Kidney epithelial cell (primary cell): ENCODE results near the gene MXD1. TPM values are rescaled to one million over a fixed set of nuclear protein-coding genes. Genes with fewer than 3 reads are reported as not detected.
"Not testable (repeated sequence)": the region's sequence is repeated elsewhere in the genome, so short reads cannot be mapped to it uniquely, and the experiment has no call there.

Experiments used
- DNase-seq: peaks from one replicate; pipeline ENCODE4 v3.0.0-alpha.2; 2010; ENCODE audit warnings: low read depth
- H3K27me3 ChIP-seq: 2 replicates; pipeline ENCODE4 v1.6.0; 2011; ENCODE audit warnings: low read length; ENCODE audit not compliant: control insufficient read depth, insufficient read depth
- H3K36me3 ChIP-seq: 2 replicates; pipeline ENCODE4 v1.5.1; 2011; ENCODE audit warnings: low read length; ENCODE audit not compliant: control insufficient read depth, insufficient read depth
- H3K4me3 ChIP-seq: 2 replicates; pipeline ENCODE4 v1.5.1; 2011; ENCODE audit warnings: low read depth, mild to moderate bottlenecking, control low read depth, low read length
- total RNA-seq: library from RNA; depleted of rRNA; stranded (reverse); fragments of >200 nt; gene quantifications from 2 replicates; pipeline ENCODE4 v1.2.3, GENCODE V29; 2015
- TF ChIP-seq, protein P1 (sequence below): IDR thresholded peaks from 2 replicates; pipeline ENCODE4 v1.5.1; 2011; ENCODE audit warnings: mild to moderate bottlenecking, moderate library complexity, low read length, control low read depth, inconsistent platforms; ENCODE audit not compliant: insufficient read depth, poor library complexity, severe bottlenecking

The MXD1 gene
- total RNA-seq, 1 donor from 2014 or later = 14.4 TPM

DNA sequence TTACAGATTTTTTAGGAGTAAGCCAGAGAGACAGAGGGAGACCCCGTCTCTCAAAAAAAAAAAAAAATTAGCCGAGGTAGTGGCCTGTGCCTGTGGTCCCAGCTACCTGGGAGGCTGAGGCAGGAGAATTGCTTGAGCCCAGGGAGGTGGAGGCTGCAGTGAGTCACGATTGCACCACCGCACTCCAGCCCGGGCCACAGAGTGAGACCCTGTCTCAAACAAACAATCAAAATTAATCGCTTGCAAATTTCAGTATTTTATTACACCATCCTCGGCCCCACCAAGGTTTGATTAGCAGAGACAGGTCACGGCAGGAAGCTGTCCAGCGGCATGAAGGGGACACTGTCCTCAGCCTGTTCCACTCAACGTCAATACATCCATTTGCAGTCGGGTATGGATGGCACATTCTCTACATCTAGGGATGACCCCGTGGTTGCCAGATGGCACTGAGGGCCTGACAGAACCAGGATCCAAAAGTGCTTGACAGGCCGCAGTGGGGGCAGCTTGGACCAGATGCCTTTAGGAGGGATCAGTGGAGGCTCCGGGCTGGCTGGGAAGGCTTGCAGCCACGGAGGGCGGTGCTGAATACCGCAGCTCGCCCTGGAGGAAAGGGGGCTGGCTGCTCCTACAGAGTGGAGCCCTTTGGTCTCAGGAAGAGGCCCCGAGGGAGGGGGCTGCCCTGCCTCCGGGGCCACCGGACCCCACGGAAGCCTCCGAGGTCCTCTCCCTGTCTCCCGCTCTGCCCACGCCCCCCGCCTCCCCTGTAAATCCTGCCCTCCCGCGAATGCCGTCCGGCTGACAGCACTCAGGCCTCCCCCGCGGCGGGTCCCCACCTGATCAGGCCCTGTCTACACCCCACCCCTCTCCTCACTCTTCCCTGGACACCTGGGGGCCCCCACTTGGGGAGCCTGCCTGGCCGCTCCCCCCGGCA is 33.4 kb downstream of the MXD1 start:
- Histone ChIP-seq H3K27me3 (peaks cover 5% of the 10 kb centered on the region), H3K36me3 (no peaks in the 10 kb centered on the region), H3K4me3 (peak overlapping the region; percentile 10)
- TF ChIP-seq, protein P1, sequence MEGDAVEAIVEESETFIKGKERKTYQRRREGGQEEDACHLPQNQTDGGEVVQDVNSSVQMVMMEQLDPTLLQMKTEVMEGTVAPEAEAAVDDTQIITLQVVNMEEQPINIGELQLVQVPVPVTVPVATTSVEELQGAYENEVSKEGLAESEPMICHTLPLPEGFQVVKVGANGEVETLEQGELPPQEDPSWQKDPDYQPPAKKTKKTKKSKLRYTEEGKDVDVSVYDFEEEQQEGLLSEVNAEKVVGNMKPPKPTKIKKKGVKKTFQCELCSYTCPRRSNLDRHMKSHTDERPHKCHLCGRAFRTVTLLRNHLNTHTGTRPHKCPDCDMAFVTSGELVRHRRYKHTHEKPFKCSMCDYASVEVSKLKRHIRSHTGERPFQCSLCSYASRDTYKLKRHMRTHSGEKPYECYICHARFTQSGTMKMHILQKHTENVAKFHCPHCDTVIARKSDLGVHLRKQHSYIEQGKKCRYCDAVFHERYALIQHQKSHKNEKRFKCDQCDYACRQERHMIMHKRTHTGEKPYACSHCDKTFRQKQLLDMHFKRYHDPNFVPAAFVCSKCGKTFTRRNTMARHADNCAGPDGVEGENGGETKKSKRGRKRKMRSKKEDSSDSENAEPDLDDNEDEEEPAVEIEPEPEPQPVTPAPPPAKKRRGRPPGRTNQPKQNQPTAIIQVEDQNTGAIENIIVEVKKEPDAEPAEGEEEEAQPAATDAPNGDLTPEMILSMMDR = no peak
- no peak for DNase-seq

DNA sequence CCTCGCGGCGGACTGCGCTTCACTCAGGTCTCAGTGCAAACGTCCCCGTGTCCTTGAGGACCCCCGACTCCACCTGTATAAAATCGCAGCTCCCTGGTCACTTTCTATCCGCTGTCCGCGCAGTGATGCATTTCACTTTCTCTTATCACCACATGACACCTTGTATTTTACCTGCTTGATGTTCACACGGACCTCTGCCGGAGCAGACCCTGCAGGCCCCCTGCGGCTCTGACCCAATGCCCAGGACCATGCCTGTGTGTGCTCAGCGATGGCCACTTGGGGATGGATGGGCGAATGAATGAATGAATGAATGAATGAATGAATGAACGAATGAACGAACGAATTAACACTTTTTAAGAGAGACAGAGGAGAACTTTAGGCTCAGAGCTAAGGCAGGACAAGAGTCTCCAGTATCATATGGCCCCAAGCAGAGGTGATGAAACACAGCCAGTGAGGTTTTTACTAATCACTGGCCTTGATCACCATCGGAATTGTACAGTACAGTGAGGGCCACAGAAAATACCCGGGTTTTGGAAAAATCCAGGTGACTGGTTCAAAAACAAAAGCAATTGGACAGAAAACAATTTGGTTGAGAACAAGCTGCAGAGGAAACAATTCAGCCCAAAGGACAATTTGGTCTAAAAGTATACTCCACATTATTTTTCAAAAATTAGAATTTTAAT is 34.2 kb downstream of the MXD1 start:
- peaks cover 5% of the 10 kb centered on the region for H3K27me3 ChIP-seq
- H3K36me3 ChIP-seq = no peaks in the 10 kb centered on the region
- peak overlapping the region; percentile 10 for H3K4me3 ChIP-seq
- DNase-seq = no peak
- TF ChIP-seq, protein P1 = no peak

DNA sequence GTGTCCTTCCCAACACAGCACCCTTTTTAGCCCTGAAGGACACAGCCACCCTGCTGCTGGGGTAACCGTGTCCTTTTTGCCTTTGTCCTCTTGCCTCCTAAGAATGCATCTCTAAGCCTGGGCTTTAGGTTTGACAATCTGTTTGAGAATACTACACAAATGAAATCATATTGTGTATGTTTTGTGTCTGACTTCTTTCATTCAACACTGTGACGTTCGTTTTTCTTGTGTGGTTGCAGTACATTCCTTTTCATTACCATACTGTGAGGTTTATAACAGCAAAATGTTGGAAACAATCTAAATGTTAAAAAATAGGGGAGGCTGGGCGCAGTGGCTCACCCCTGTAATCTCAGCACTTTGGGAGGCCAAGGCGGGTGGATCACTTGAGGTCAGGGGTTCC is 35.3 kb downstream of the MXD1 start:
- no peaks in the 10 kb centered on the region for H3K36me3 ChIP-seq
- DNase-seq = no peak
- H3K4me3 ChIP-seq = no peak overlapping the region
- TF ChIP-seq, protein P1 = no peak
- H3K27me3 ChIP-seq = peaks cover 8% of the 10 kb centered on the region

DNA sequence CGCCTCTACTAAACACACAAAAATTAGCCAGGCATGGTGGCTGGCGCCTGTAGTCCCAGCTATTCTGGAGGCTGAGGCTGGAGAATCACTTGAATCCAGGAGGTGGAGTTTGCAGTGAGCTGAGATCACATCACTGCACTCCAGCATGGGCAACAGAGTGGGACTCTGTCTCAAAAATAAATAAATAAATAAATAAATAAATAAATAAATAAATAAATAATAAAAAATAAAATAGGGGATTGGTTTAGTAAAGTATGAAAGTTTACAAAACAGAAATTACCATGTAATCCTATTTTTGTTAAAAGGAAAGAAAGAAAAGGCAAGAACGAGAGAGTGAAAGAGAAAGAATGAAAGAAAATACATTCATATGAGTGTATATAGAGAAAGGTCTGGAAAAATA is 35.8 kb downstream of the MXD1 start:
- not testable (repeated sequence) for H3K27me3 ChIP-seq, H3K36me3 ChIP-seq

DNA sequence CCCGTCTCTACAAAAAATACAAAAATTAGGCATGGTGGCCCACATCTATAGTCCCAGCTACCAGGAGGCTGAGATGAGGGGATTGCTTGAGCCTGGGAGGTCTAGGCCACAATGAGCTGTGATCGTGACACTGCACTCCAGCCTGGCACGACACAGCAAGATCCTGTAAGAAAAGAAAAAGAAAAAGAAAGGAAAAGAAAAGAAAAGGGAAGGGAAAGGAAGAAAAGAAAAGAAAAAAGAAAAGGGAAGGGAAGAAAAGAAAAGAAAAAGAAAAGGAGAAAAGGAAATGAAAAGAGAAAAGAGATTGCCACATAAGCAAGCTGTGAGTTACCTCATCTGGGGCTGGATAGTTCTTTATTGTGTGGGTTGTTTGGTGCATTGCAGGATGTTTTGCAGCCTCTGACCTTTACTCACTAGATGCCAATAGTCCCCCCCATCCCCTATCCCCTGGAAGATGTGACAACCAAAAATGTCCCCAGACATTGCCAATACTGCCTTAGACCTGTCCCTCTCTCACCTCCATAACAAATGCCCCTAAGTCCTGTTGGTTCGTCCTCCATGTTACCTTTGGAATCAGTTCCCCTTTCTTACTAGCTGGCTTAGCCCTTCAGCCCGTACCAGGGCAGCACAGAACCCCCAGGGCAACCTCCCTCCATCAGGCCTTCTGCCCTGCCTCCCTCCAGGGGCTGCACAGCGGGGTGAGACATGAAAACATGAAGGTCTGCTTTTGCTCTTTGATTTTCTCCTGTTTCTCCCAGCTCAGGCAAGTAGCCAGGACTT is 37.6 kb downstream of the MXD1 start:
- DNase-seq = no peak
- TF ChIP-seq, protein P1 = no peak
- peaks cover 10% of the 10 kb centered on the region for H3K27me3 ChIP-seq
- no peak overlapping the region for H3K4me3 ChIP-seq
- no peaks in the 10 kb centered on the region for H3K36me3 ChIP-seq

More for the DNA sequence above, 35.8 kb downstream of the MXD1 start:
- DNase-seq, H3K4me3 ChIP-seq: not testable (repeated sequence)

DNA sequence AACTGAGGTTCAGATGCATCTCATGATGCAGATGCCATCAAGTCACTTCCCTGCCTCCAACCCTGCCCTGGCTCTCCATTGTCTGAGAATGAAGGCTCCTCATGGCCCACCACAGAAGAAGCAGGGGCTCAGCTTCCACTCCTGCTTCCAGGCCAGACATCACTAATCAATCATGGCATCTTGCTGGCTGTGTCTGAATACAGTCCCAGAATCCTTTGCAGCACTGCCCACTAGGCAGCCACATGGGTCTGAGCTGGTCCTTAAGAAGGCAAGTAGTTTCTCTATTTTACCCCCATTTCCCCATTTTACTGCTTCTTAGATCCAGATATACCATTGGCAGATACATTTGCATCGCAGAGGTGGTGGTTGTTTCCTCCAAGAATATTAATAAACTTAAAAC is 39.2 kb downstream of the MXD1 start:
- no peak for DNase-seq

More for the DNA sequence above, 39.2 kb downstream of the MXD1 start:
- TF ChIP-seq, protein P1 = no peak
- H3K36me3 ChIP-seq = no peaks in the 10 kb centered on the region
- no peak overlapping the region for H3K4me3 ChIP-seq
- H3K27me3 ChIP-seq = peaks cover 7% of the 10 kb centered on the region
